GM10266 (cell line): Measurements from ENCODE around the gene CABLES2.

Experiments used
- DNase-seq: peaks from one replicate; pipeline ENCODE4 v3.0.0; 2012; ENCODE audit errors: extremely low spot score
- TF ChIP-seq, protein P1 (sequence below): IDR thresholded peaks from 2 replicates; pipeline ENCODE4 v1.5.1; 2012; ENCODE audit warnings: mild to moderate bottlenecking, low read depth; ENCODE audit not compliant: control insufficient read depth, insufficient read depth; ENCODE audit errors: missing control alignments

The CABLES2 gene

DNA sequence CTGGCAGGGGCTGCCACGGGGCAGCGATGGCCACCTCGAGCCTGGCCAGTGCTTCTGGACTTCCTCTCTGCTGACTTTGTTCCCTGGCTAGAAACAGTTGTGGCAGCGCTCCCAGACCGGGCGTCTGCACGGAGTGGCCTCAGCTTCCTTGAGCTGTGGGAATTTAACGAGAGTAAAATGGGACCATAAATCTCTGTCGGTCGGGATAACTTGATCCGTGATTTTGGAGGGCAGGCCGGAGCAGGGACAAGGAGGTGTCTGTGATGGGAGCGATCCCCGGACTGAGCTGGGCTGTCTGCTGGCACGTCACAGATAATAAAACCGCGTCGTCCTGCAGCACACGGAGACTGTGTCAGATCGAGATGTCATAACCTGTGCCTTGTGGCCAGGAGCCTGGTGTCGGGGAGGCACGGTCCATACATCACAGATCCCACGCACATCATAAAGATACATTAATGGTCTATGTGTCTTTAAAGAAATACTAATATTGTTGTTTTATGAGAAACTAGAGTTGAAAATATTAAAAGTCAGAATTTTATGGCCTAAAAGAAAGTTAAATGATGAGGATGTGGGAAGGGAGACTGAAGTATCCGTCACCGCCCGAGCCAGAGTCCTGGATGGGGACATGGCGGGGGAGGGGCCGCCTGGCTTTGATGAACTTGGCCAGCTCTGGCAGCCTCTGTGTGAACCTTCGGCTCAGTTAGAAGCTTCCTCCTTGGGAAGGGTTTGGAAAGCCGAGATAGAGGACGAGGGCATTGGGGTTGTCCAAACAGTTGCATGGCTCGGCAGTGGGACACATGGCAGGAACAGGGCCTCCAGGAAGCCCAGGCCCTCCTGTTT, 26.8 kb upstream of the CABLES2 start:
- DNase-seq, result no peak
- TF ChIP-seq, protein P1, sequence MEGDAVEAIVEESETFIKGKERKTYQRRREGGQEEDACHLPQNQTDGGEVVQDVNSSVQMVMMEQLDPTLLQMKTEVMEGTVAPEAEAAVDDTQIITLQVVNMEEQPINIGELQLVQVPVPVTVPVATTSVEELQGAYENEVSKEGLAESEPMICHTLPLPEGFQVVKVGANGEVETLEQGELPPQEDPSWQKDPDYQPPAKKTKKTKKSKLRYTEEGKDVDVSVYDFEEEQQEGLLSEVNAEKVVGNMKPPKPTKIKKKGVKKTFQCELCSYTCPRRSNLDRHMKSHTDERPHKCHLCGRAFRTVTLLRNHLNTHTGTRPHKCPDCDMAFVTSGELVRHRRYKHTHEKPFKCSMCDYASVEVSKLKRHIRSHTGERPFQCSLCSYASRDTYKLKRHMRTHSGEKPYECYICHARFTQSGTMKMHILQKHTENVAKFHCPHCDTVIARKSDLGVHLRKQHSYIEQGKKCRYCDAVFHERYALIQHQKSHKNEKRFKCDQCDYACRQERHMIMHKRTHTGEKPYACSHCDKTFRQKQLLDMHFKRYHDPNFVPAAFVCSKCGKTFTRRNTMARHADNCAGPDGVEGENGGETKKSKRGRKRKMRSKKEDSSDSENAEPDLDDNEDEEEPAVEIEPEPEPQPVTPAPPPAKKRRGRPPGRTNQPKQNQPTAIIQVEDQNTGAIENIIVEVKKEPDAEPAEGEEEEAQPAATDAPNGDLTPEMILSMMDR, result no peak

DNA sequence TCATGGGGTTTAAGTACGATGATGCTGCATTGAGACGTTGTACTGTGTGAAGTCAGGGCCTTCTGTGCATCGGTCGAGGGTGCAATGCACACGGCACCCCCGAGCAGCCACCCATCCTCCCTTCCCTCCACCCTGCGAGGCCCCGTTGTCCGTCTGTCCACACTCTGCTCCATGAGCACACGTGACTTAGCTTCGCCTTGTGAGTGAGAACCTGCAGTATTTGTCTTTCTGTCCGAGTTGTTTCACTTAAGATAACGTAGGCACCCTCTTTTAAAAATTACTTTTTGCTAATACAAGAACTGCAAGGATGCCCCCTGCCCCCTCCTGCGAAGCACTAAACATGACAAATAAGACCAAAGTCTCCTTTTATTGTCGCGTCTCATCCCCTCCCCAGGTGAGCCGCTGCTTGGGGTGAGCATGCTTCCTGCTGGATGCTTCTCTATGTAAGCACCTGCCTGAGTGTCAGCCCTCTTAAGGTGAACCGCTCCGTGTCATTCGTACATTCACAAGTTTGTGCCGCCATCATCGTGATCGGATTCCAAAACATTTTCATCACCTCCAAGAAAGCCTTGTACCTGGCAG, 23.9 kb upstream of the CABLES2 start:
- no peak for DNase-seq
- TF ChIP-seq, protein P1, result no peak

DNA sequence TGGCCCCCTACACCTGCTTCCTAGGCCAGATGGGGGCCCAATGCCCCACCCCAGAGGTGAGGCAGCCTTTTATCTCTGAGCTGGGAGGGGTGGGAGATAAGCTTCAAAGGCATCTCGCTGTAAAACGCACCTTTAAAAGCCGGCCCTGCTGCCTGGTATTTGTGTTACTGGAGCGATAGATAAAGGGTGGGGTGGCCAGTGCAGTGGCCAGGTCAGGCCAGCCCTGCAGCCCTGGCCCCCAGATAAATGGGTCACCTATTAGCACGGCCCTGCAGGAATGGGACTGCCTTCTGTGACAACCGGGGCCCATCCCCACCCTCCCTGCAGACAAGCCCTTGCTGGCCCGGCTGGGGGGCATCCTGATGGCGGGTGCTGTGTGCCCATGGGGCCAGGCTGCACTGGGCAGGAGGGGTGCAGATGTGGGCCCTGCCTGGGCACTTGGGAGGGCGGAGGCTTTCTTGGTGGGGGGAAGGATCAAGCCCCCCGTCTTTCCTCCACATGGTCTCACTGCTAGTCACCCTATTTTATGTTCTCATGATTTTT, 23.3 kb upstream of the CABLES2 start:
- DNase-seq, result no peak
- TF ChIP-seq, protein P1, result no peak

DNA sequence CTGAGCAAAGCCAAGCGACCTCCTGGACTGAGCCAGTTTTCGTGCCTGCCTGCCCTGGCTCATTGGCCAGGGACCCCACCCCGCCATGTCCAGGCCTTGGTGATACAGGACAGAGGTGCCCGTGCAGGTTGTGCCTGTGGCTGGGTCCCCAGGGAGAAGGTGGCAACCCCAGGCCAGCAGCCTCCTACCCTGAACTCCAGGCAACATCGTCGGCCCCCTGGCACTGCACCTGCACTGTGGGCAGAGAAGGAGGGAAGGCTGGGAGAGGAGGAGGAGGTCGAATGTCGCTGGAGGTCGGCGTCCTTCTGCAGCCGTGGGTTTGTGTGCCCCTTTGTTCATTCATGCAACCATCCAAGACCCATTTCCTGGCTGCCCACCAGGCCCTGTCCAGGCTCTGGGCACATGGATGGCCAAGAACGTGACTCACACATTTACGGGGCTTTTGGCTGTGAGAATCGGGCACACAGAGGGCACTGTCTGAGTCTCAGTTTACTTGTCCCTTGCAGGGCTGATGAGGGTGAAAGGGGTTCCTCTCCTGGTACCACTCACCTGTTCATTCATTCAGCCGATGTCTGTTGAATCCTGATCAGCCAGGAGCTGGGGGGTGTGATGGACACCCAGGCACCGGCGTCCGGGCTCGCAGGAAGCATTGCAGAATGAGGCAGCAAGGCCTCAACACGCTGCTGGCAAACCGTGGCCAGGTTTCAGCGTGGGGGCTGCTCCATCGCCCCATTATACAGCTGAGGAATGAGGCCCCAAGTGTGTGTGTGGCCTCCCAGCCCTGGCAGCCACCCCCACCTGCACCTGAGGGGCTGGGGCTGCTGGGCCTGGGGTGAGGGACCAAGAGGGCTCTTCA, 22.6 kb upstream of the CABLES2 start:
- TF ChIP-seq, protein P1, result no peak
- no peak for DNase-seq

DNA sequence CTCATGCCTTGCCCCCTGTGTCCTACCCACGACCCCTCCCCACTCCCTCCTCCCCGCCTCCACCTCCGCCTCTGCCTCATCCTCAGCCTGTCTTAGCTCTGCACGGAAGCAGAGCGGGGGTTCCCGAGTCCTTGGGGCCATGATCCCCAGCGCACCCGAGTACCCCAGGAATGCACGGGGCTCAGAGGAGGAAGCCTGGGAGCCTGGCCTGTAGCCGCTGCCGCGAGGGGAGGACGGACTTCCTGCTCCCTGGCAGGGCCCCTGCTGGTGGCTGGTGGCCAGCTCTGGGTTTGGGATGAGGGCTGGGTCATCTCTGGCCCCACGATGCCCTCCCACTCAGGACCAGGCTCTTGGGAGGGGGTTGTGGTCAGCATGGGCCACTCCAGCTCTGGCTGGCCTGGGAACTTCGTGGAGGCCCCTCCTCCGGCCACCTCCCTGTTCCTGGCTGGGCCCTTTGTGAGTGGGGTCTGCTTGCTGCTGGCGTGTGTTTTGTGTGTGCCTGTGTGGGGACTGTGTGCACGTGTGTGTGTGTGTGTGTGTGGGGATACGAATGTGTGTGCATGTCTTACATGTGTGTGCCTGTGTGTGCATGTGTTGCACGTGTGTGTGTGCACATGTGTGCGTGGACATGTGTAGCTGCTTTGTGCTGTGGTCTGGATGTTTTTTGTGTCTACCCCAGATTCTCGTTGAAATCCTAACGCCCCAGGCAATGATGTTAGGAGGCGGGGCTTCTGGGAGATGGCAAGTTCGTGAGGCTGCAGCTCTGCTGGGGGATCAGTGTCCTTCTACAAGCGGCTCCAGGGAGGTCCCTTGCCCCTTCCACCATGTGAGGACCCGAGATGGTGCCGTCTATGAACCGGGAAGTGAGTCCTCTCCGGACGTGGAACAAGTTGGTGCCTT, 21.6 kb upstream of the CABLES2 start:
- TF ChIP-seq, protein P1, result no peak
- DNase-seq, result no peak

DNA sequence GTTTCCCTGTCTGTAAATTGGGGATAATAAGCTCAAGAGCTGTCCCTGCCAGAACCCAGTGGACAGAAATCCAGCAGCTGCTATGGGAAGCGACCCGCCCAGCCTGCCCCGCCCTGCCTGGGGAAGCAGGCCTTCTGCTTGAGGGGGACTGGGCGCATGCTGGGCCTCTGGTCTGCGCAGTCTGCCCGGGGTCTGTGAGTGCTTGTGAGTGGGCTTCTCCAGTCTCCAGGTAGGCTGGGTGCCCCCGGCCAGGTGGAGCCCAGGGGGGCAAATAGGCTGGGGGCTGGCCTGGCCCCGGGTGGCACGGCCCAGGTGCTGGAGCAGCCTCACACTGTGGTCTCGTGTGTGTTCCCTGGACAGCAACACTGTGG, 20.9 kb upstream of the CABLES2 start:
- TF ChIP-seq, protein P1, result no peak

More for the DNA sequence above, 20.9 kb upstream of the CABLES2 start:
- no peak for DNase-seq
